OCI-LY7 (cell line): Measurements from ENCODE around the gene FDX2.

ENCODE experiments used
- CTCF ChIP-seq: fragments of 200-600 bp; sonication (generic); conservative IDR thresholded peaks from 2 replicates; pipeline ENCODE4 v1.5.1; 2014; ENCODE audit warnings: mild to moderate bottlenecking, antibody characterized with exemption, low read length, moderate library complexity, mixed read lengths
- EZH2phosphoT487 ChIP-seq: fragments of 200-600 bp; sonication (generic); IDR thresholded peaks from 2 replicates; pipeline ENCODE4 v1.6.1; 2018; ENCODE audit warnings: low read depth, borderline replicate concordance, mild to moderate bottlenecking, mixed run types, antibody characterized with exemption, low read length, moderate library complexity, mixed read lengths

- TF ChIP-seq CTCF, result no peak
- TF ChIP-seq EZH2phosphoT487, result no peak
Measured at GRCh38 chr19:10325732-10326131, 9.9 kb upstream of the FDX2 start.
